ENCODE data around the gene TARS1. TPM values are rescaled to one million over a fixed set of nuclear protein-coding genes. Genes with fewer than 3 reads are reported as not detected.

Gene TARS1
- total and polyA plus RNA-seq, 2 of the 4 experiments (the other 2 are of a cell fraction): 90.8 to 175 TPM

DNA sequence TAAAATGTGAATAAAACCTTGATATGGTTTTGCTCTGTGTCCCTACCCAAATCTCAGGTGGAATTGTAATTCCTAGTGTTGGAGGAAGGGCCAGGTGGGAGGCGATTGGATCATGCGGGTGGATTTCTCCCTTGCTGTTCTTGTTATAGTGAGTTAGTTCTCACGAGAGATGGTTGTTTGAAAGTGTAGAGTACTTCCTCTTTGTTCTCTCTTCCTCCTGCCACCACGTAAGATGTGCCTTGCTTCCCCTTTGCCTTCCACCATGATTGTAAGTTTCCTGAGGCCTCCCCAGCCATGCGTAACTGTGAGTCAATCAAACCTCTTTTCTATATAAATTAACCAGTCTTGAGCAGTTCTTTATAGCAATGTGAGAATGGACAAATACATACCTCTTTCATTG, 34.9 kb downstream of the TARS1 start:
- no peak overlapping the region for H2AK9ac ChIP-seq (replicated peaks; ENCODE audit: low read depth, low read length, poor library complexity)
- no peak overlapping the region for H3K4me3 ChIP-seq (ENCODE audit: insufficient read depth, low read depth, low read length)
- H2BK5ac ChIP-seq (ENCODE audit: low read depth, low read length, poor library complexity, severe bottlenecking): no peak overlapping the region
- dilution Hi-C loops (cut with HindIII; ENCODE audit: low sequenced_read_pairs, unreplicated experiment) (no loop called here), in situ Hi-C loops (cut with MboI; ENCODE audit: low sequenced_read_pairs) (no loop called here), intact Hi-C loops (cut with micrococcal nuclease) (no loop called here)
- H3K4ac ChIP-seq (ENCODE audit: low read depth, low read length): no peak overlapping the region
- no peaks in the 10 kb centered on the region for H3K4me1 ChIP-seq (ENCODE audit: control insufficient read depth, insufficient read depth, low read length)
- H3K79me1 ChIP-seq (ENCODE audit: low read depth in 1 of 2, low read length in 2 of 2): peaks cover 0 to 5% of the 10 kb centered on the region in 2 experiments; a peak in 3 of 4 replicates
- no peak overlapping the region for H4K91ac ChIP-seq (ENCODE audit: insufficient read depth, low read depth, low read length)
- no peak overlapping the region for H2BK15ac ChIP-seq (ENCODE audit: low read depth, low read length)
- H2BK120ac ChIP-seq (ENCODE audit: low read depth, low read length): no peak overlapping the region
- H3K23ac ChIP-seq (ENCODE audit: low read depth, low read length): no peak overlapping the region
- no peak for ATAC-seq (ENCODE audit: low read depth)
- WGBS, 2 experiments (ENCODE audit: extremely low coverage in 2 of 2, insufficient read length in 1 of 2): no CpG with 5 or more reads among the region's 5 CpGs
- no peaks in the 10 kb centered on the region for H3K9me3 ChIP-seq (ENCODE audit: control insufficient read depth, insufficient read depth, low read length)
- no peak overlapping the region for H4K5ac ChIP-seq (ENCODE audit: low read depth, low read length)
- no peak overlapping the region for H3K14ac ChIP-seq (replicated peaks; ENCODE audit: low read depth, low read length)
- peaks cover 4% of the 10 kb centered on the region; the same call in 1 of the 2 replicates for H4K20me1 ChIP-seq (ENCODE audit: insufficient read depth, low read length)
- H2AFZ ChIP-seq (replicated peaks; ENCODE audit: low read length, poor library complexity): no peak overlapping the region
- no peak overlapping the region for H3K4me2 ChIP-seq (ENCODE audit: low read depth, low read length)
- no peak overlapping the region for H4K8ac ChIP-seq (ENCODE audit: low read depth in 2 of 2, low read length in 2 of 2)
- no peak for DNase-seq
- no peaks in the 10 kb centered on the region for H3K9me1 ChIP-seq (ENCODE audit: insufficient read depth, low read length)
- ChIA-PET POLR2A (ENCODE audit: unreplicated experiment) (no interaction called here), CTCF (no interaction called here)
- H3K56ac ChIP-seq (ENCODE audit: extremely low read depth, insufficient read depth, low read length): no peak overlapping the region
- H2AK5ac ChIP-seq (ENCODE audit: low read depth, low read length): no peak overlapping the region
- H3K27ac ChIP-seq (ENCODE audit: insufficient read depth, low read length): no peak overlapping the region
- H3K27me3 ChIP-seq (ENCODE audit: control insufficient read depth, insufficient read depth, low read length): no peaks in the 10 kb centered on the region
- H2BK20ac ChIP-seq (ENCODE audit: low read depth, low read length): no peak overlapping the region
- no peak for TF ChIP-seq RCOR1 (IDR thresholded peaks at IDR 0.05; ENCODE audit: insufficient replicate concordance, low read length)
- no TSS peak for BruUV-seq (replicated peaks)
- peaks cover 19% of the 10 kb centered on the region for H3K36me3 ChIP-seq (ENCODE audit: control insufficient read depth, insufficient read depth, low read length)
- H3K18ac ChIP-seq (ENCODE audit: low read depth, low read length): no peak overlapping the region
- H3K9ac ChIP-seq (ENCODE audit: low read depth, low read length): no peak overlapping the region

Measured in IMR-90 (cell line).